ENCODE data around the gene PLEKHG4B.

The PLEKHG4B gene

GRCh38 chr5:170971-171800 lies 79.2 kb downstream of the PLEKHG4B start:
- DNase-seq (ENCODE audit: low read depth in 3 of 3), result no peak

- no peak for DNase-seq (ENCODE audit: low read depth in 3 of 3)
These were observed 79.9 kb downstream of the PLEKHG4B start for GRCh38 chr5:171801-172331.

DNA sequence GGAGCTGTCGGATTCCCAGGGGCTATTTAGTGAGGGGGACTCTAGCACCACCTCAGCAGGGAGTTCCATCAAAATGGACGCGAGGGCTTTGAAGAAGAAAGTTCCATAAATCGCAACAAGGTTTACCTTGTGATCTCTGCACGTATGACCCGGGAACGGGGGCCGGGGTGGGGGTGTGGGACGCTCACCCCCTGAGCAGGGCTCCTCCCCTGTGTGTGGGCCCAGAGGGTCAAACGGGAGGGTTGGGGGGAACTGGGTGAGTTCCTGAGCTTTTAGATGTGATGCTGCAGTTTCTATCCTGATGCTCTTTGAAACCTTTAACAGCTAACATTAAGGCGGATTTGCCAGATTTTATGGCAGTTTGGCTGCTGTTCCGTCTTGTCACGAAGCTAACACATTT lies 80.5 kb downstream of the PLEKHG4B start:
- DNase-seq (ENCODE audit: low read depth in 3 of 3), result no peak

DNA sequence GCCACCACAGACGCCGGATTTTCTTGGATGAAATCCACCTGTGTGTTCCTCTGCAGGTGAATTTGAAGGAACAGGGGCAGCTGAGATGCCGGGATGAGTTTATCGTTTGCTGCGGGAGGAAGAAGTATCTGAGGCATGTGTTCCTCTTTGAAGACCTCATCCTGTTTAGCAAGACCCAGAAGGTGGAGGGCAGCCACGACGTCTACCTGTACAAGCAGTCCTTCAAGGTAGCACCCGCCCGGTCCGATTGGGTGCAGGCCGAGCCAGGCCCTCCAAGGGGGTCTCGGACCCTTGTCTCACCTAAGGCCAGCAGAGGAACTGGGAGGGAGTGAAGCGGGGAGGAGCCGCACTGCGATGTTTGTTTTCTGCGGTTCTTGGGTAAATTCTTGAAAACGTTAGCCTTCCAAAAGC lies 80.9 kb downstream of the PLEKHG4B start:
- no peak for DNase-seq (ENCODE audit: low read depth in 3 of 3)

- DNase-seq (ENCODE audit: low read depth in 3 of 3), result no peak
These were observed 81.7 kb downstream of the PLEKHG4B start for GRCh38 chr5:173392-174290.

DNA sequence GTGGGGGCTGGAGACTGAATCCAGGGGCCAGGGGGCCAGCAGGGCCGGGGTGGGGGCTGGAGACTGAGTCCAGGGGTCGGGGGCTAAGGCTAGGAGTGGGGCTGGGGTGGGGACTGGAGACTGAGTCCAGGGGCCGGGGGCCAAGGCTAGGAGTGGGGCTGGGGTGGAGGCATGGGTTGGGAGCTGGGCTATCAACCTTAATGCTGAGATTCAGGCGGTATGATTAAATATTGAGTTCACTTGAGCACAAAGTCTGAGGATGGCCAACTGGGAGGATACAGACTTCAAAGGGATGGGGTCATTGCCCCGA lies 82.3 kb downstream of the PLEKHG4B start:
- no peak for DNase-seq (ENCODE audit: low read depth in 3 of 3)

- no peak for DNase-seq (ENCODE audit: low read depth in 3 of 3)
These were observed 83.0 kb downstream of the PLEKHG4B start for GRCh38 chr5:174876-175465.

- DNase-seq (ENCODE audit: low read depth in 3 of 3), result no peak
These were observed 84.4 kb downstream of the PLEKHG4B start for GRCh38 chr5:176296-176823.

DNA sequence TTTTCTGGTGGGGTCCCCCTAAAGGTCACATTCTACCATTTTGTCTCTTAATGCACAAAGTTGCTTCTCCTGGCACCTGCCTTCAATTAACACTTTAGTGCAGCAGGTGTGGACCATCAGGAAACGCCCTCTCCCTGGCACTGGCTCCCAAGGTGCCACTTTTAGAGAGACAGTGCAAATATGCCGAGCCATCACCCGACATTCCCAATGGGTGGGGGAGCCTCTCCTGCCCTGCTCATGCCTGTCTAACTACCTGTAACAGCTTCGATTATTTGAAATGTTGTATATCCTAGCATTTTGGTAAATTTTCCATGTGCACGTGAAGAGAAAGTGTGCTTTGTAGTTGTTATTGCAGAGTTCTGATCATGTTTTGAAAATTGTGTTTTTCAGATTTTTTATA lies 86.1 kb downstream of the PLEKHG4B start:
- DNase-seq (ENCODE audit: low read depth in 3 of 3), result no peak

DNA sequence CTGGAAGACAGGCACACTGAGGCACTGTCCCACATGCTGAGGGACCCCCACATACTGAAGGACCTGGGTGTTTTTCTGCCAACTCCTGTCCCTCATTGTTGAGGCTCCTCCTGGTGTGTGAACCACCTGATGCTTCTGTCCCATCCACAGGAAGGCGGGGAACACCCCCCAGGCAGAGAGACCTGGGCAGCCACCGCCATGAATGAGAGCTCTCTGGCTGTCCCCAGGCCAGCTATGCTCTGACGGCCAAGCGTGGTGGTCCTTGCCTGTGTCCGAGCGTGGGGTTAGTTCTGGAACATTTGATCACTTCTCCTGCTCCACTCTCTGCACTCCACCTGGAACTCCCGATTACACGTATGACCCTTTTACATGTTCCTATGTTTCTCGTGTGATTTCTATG lies 87.4 kb downstream of the PLEKHG4B start:
- DNase-seq (ENCODE audit: low read depth in 3 of 3), result no peak

GRCh38 chr5:180286-180918 lies 88.4 kb downstream of the PLEKHG4B start:
- no peak for DNase-seq (ENCODE audit: low read depth in 3 of 3)

GRCh38 chr5:181160-181559 lies 89.2 kb downstream of the PLEKHG4B start:
- DNase-seq (ENCODE audit: low read depth in 3 of 3), result no peak

- no peak for DNase-seq (ENCODE audit: low read depth in 3 of 3)
These were observed 89.6 kb downstream of the PLEKHG4B start for GRCh38 chr5:181566-181965.

GRCh38 chr5:182126-182525 lies 90.2 kb downstream of the PLEKHG4B start:
- no peak for DNase-seq (ENCODE audit: low read depth in 3 of 3)

DNA sequence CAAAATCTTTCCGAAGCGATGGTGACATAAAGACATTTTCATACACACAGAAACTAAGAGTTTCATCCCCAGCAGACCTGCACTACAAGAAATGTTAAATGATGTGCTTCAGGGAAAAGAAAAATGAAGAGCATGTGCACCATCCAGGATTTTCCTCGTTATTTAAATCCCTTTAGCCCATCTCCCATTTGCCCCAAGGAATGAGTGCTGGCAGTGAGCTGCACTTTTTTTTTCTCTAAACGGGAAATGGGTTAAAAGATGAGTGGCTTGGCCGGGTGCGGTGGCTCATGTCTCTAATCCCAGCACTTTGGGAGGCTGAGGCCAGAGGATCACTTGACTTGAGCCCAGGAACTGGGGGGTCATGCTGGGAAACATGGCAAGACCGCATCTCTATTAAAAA lies 92.5 kb downstream of the PLEKHG4B start:
- no peak for DNase-seq (ENCODE audit: low read depth in 3 of 3)

GRCh38 chr5:185095-186070 lies 93.4 kb downstream of the PLEKHG4B start:
- no peak for DNase-seq (ENCODE audit: low read depth in 3 of 3)

DNA sequence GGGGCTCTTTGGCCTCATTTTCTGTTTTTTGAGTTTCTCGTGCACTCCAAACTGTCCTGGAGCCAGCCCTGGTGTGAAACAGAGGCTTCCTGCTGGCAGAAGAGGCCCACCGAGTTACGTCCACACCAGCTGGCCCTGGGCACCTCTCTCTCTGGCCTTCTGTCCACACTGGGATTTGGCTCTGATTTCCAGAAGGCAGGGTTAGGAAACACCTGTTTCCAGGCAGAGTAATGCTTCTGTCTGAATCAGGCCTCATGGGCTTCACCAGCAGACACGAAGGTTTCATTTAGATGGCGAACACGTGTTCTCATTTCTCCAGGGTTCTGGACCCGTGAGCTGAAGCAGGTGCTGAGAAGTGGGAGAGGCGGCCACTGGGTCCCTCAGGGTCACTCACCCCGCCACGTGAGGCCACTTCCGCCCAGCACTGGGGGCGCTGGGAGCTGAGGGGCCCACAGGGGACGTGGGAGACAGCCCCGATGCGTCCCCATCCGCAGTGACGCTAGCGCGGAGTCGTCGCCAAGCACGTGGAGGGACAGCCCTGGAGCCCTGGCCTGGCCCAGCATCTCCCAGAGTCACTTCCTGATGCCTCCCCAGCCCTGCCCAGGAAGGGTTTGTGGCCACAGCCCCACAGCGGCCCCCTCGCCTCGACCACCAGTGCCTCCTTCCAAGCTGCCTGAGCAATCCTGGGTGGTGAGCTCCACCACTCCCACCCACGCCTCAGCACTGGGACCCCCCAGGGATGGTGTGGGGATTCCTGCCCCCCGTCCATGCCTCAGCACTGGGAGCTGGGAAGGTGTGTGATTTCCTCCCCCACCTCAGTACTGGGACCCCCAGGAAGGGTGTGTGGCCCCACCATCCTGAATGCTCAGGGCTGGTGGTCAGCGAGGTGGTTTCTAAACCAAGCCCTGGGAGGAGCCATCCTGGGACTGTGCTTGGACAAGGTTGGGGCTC lies 94.4 kb downstream of the PLEKHG4B start:
- no peak for DNase-seq (ENCODE audit: low read depth in 3 of 3)

- DNase-seq (ENCODE audit: low read depth in 3 of 3), result no peak
These were observed 95.1 kb downstream of the PLEKHG4B start for GRCh38 chr5:187042-187431.
